T-helper 17 cell (primary cell): ENCODE results near the gene KCNN4. TPM values are rescaled to one million over a fixed set of nuclear protein-coding genes. Genes with fewer than 3 reads are reported as not detected.
"Not testable (repeated sequence)": the region's sequence is repeated elsewhere in the genome, so short reads cannot be mapped to it uniquely, and the experiment has no call there.

ENCODE experiments used
- ATAC-seq: fragments of 150-1000 bp; cut with Tn5 transposase; 2 replicates; pipeline ENCODE4 v1.10.0; 2021; ENCODE audit warnings: mild to moderate bottlenecking, moderate library complexity
- DNase-seq, 3 donors: peaks; one replicate each; pipeline versions ENCODE4 v3.0.0 to v3.0.0-alpha.2; 2020 to 2021
- H3K9me3 ChIP-seq: one replicate; pipeline ENCODE4 v1.7.0; 2013; ENCODE audit warnings: low read length, mild to moderate bottlenecking; ENCODE audit not compliant: control insufficient read depth, poor library complexity, severe bottlenecking
- H3K27ac Mint-ChIP-seq: one replicate; pipeline ENCODE4 v1.8.0; 2022; ENCODE audit warnings: mild to moderate bottlenecking, moderate library complexity, mixed read lengths
- H3K27me3 Mint-ChIP-seq: one replicate; pipeline ENCODE4 v1.8.0; 2022; ENCODE audit warnings: mixed read lengths
- H3K36me3 Mint-ChIP-seq: one replicate; pipeline ENCODE4 v1.8.0; 2022; ENCODE audit warnings: low read depth, mixed read lengths
- H3K4me1 Mint-ChIP-seq: one replicate; pipeline ENCODE4 v1.8.0; 2022; ENCODE audit warnings: mild to moderate bottlenecking, mixed read lengths
- H3K4me3 Mint-ChIP-seq: one replicate; pipeline ENCODE4 v1.8.0; 2022; ENCODE audit warnings: mild to moderate bottlenecking, moderate library complexity, mixed read lengths
- total RNA-seq, 4 donors: library from RNA in 2 of 4; stranded (reverse) in 2 of 4; gene quantifications; one replicate each; pipeline ENCODE4 v1.2.3 and lab custom pipeline; 2022 to 2026

The KCNN4 gene
- total RNA-seq, 2 donors from 2014 or later: 46.4 to 63.1 TPM

DNA sequence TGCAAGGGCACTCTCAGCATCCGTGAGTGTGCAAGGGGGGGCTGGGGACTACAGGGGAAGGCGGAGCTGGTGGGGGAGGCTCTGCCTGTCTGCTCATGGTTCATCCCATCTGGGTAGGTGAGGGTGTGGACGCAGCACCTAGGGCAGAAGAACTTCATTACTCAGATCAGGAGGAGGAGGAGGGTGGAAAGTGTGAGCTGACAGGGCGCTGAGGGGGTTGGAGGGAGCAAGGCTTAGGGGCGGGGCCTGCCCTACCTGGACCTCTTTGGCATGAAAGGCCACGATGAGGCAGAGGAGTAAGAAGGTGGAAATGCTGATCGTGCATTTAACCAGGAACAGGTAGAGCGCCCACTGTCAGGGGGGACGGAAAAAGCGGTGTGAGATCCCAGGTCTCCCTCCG lies 4.5 kb downstream of the KCNN4 start:
- H3K9me3 ChIP-seq: no peaks in the 10 kb centered on the region
- Mint-ChIP-seq H3K4me3 (peak overlapping the region; percentile 80), H3K27me3 (no peaks in the 10 kb centered on the region), H3K4me1 (peaks cover 47% of the 10 kb centered on the region), H3K36me3 (no peaks in the 10 kb centered on the region), H3K27ac (peak overlapping the region; percentile 95)
- DNase-seq (no peak), ATAC-seq (no peak)

DNA sequence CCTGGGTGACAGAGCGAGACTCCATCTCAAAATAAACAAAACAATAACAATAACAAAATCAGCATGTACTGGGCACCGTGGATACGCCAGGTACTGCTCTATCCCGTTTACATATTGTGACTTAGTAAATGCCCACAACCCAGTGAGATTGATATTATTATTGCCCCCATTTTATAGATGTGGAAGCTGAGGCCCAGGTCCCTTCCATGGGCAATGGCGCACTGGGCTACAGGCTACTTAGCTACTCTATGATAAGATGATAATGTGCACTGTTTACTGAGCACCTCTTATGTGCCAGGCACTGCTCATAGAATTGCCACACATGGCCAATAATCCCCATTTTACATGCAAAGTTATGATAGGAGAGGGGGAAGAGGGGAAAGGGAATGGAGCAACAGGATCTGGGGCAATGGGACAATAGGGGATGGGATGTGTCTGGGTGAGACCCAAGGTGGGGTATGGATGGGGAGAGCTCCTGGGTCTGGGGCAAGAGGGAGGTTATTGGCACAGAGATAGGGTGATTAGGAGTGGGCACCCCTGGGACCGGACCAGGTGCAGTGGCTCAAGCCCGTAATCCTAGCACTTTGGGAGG lies 5.4 kb downstream of the KCNN4 start:
- Mint-ChIP-seq H3K27me3 (no peaks in the 10 kb centered on the region), H3K27ac (peak overlapping the region; percentile 95), H3K36me3 (no peaks in the 10 kb centered on the region), H3K4me1 (peaks cover 40% of the 10 kb centered on the region), H3K4me3 (peak overlapping the region; percentile 78)
- DNase-seq: no peak
- H3K9me3 ChIP-seq: no peaks in the 10 kb centered on the region
- no peak for ATAC-seq

DNA sequence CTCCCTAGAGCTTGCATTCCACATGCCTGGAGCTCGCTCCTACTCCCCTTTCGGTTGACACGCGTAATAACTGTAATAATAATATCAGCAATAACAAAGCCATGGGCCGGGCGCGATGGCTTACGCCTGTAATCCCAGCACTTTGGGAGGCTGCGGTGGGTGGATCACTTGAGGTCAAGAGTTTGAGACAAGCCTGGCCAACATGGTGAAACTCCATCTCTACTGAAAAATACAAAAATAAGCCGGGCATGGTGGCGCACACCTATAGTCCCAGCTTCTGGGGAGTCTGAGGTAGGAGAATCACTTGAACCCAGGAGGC lies 5.9 kb downstream of the KCNN4 start:
- not testable (repeated sequence) for H3K27ac Mint-ChIP-seq, ATAC-seq, DNase-seq, H3K27me3 Mint-ChIP-seq, H3K36me3 Mint-ChIP-seq, H3K9me3 ChIP-seq, H3K4me3 Mint-ChIP-seq
- peaks cover 45% of the 10 kb centered on the region for H3K4me1 Mint-ChIP-seq

DNA sequence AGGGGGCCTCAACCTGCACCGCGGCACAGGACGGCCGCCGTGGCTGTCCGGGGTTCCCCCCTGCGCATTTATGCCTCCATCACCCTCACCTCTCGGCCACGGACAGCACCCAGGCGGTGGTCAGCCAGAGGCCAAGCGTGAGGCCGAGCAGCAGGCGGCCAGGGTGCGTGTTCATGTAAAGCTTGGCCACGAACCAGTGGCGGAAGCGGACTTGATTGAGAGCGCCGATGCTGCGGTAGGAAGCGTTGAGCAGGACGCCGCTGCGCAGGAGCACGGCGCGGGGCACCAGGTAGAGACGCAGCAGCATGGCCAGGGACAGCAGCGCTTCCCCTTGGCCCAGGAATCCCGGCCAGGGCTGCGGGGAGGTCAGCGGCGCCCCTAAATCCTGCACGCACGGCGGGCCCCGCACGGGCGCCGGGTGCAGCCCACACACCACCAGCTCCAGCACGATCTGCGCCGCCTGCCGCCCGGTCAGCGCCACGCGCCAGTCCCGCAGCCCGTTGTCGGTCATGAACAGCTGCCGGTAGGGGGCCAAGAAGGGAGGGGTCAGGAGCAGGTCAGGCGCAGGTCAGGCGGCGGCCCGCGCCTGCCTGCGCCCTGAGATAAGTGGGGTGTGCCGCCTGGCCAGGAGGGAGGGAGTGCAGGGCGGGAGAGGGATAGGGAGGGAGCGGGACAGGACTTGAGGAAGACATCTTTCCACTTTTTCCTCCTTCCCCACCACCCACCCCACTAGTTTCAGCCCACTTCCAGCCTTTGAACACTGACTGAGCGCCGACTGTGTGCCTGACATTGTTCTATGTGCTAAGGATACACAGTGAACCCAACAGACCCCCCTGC lies 6.5 kb downstream of the KCNN4 start:
- peaks cover 40% of the 10 kb centered on the region for H3K4me1 Mint-ChIP-seq
- H3K27ac Mint-ChIP-seq: no peak overlapping the region
- no peaks in the 10 kb centered on the region for H3K27me3 Mint-ChIP-seq
- ATAC-seq: no peak
- no peak overlapping the region for H3K4me3 Mint-ChIP-seq
- no peak for DNase-seq
- no peaks in the 10 kb centered on the region for H3K9me3 ChIP-seq
- H3K36me3 Mint-ChIP-seq: no peaks in the 10 kb centered on the region

DNA sequence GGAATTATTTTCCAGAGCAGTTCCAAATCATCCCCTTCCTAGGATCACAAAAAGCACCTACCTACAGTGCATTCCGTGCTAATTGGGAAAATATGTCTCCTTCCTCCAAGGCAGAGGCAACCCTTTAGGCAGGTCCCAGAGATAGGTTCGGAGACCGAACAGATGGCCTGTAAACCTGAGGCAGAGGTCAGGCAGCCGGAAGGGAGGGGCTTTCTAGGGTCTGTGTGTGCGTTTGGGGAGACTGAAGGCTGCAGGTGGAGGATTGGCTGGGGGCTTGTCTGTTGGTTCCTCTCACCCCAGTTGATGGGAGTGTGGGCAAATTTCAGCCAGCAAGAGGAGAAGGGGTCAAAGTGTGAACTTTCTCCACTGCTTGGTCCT lies 7.1 kb downstream of the KCNN4 start:
- Mint-ChIP-seq H3K27ac (no peak overlapping the region), H3K27me3 (no peaks in the 10 kb centered on the region), H3K4me3 (no peak overlapping the region), H3K4me1 (peaks cover 37% of the 10 kb centered on the region), H3K36me3 (peaks cover 2% of the 10 kb centered on the region)
- DNase-seq (no peak), ATAC-seq (no peak)
- H3K9me3 ChIP-seq: no peaks in the 10 kb centered on the region

DNA sequence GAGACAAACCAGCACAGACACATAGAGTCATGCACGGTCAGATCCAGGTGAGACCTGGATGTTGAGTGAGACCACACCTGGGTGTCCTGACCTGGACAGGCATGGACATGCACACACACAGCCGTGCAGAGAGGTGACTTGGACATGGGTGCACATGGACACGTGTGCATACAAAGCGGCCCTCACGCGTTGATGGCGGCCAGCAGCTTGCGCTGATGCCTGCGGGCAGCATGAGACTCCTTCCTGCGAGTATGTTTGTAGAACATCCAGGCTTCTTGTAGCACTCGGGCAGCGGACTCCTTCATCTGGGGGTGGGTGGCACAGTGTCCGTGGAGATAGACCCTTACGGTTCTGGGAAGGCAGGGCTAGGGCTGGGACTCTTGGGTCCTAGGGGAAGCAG lies 11.5 kb downstream of the KCNN4 start:
- Mint-ChIP-seq H3K27ac (no peak overlapping the region), H3K36me3 (peaks cover 2% of the 10 kb centered on the region)
- no peak for ATAC-seq

DNA sequence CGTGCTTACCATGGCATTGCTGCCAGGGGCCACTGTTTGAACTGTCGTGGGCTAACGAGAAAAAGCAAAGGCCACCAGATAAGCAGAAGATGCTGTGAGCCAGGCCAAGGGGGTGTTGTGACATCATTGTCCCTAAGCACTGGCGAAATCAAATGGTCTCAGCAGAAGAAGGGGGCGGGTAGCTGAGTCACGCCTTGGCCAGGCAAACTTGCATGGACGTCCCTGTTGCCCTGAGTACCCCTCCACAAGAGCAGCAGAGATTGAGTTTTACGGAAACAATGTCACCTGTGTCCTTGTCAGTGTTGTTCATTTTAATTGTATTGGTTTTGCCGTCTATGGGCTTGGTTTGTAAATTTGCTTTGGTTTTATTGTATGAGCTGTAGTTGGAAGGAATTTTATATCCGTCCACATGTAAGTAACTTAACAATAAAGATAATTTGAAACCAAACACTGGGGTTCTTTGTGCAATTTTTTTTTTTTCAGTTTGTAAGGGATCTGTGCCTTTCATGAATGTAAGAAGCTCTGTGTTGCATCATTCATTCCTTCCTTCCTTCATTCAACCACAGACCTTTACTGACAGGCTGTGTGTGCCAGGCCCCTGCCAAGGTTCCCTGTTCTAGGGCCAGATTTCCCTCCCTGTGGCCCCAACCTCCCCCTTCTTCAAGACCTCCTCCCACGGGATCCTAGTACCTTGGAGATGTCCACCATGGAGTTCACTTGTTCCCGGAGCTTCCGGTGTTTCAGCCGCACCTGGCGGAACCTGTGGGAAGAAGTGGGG lies 12.3 kb downstream of the KCNN4 start:
- no peaks in the 10 kb centered on the region for H3K9me3 ChIP-seq
- ATAC-seq: no peak
- peak overlapping the region; percentile 95 for H3K27ac Mint-ChIP-seq
- DNase-seq: no peak
- H3K27me3 Mint-ChIP-seq: no peaks in the 10 kb centered on the region
- peaks cover 2% of the 10 kb centered on the region for H3K36me3 Mint-ChIP-seq
- H3K4me1 Mint-ChIP-seq: peaks cover 35% of the 10 kb centered on the region
- H3K4me3 Mint-ChIP-seq: no peak overlapping the region

More for the DNA sequence above, 11.5 kb downstream of the KCNN4 start:
- peaks cover 33% of the 10 kb centered on the region for H3K4me1 Mint-ChIP-seq
- no peaks in the 10 kb centered on the region for H3K9me3 ChIP-seq
- H3K27me3 Mint-ChIP-seq: no peaks in the 10 kb centered on the region
- no peak overlapping the region for H3K4me3 Mint-ChIP-seq
- DNase-seq: no peak

DNA sequence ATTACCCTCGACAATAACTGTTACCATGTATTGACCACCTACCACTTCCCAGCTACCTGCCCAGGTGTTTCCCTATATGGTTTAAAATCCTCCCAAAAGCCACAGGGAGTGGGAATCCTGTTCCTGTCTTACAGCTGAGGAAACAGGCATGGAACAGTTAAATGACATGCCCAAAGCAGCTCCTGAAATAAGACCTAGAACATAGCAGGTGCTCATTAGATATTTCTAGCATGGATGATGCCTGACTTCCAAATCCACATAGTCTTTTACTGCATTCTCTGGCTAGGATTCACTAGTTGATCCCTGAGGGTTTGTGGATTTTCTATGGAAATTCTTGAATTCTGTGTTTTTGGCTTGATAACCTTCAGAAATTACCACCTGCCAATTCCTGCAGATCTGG lies 13.0 kb downstream of the KCNN4 start:
- H3K4me1 Mint-ChIP-seq: peaks cover 40% of the 10 kb centered on the region
- H3K27ac Mint-ChIP-seq: peak overlapping the region; percentile 95

DNA sequence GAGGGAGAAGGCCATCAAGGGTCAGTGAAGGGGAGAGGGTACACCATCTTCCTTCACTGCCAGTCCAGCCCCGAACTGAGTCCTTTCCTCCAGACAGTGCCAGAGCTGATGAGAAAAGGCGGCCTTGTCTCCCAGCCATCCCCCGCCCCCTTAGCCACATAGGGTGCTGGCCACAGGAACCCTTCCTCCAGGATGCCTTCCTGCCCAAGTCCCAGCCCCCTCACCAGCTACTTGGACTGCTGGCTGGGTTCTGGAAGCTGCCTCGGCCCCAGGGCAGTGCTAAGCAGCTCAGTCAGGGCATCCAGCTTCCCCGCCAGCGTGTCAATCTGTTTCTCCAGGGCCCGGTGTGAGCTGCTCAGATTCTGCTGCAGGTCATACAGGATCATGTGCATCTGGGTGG lies 13.5 kb downstream of the KCNN4 start:
- Mint-ChIP-seq H3K27me3 (no peaks in the 10 kb centered on the region), H3K4me1 (peaks cover 44% of the 10 kb centered on the region), H3K36me3 (peaks cover 2% of the 10 kb centered on the region), H3K27ac (peak overlapping the region; percentile 95), H3K4me3 (peak overlapping the region; percentile 49)
- ATAC-seq (no peak), DNase-seq (no peak)
- no peaks in the 10 kb centered on the region for H3K9me3 ChIP-seq

More for the DNA sequence above, 13.0 kb downstream of the KCNN4 start:
- Mint-ChIP-seq H3K36me3 (peaks cover 2% of the 10 kb centered on the region), H3K4me3 (peak overlapping the region; percentile 49), H3K27me3 (no peaks in the 10 kb centered on the region)
- no peaks in the 10 kb centered on the region for H3K9me3 ChIP-seq
- no peak for ATAC-seq
- DNase-seq: no peak

DNA sequence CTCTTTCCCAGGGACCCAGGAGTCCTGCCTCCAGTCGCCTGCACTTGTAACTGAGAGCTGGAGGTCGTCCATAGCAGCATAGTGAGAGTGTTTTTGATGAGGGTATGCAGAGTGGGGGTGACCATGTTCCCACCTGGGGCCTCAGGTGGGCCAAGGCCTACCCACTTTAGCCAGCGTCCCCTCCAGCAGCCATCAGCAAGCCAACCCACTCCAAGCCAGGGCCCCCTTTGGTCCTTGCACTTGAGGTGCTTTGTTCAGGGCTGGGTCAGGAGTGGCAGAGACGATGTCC lies 14.1 kb downstream of the KCNN4 start:
- Mint-ChIP-seq H3K4me1 (peaks cover 46% of the 10 kb centered on the region), H3K27ac (peak overlapping the region; percentile 95), H3K36me3 (peaks cover 2% of the 10 kb centered on the region), H3K27me3 (no peaks in the 10 kb centered on the region), H3K4me3 (no peak overlapping the region)
- ATAC-seq (no peak), DNase-seq (no peak)
- no peaks in the 10 kb centered on the region for H3K9me3 ChIP-seq

DNA sequence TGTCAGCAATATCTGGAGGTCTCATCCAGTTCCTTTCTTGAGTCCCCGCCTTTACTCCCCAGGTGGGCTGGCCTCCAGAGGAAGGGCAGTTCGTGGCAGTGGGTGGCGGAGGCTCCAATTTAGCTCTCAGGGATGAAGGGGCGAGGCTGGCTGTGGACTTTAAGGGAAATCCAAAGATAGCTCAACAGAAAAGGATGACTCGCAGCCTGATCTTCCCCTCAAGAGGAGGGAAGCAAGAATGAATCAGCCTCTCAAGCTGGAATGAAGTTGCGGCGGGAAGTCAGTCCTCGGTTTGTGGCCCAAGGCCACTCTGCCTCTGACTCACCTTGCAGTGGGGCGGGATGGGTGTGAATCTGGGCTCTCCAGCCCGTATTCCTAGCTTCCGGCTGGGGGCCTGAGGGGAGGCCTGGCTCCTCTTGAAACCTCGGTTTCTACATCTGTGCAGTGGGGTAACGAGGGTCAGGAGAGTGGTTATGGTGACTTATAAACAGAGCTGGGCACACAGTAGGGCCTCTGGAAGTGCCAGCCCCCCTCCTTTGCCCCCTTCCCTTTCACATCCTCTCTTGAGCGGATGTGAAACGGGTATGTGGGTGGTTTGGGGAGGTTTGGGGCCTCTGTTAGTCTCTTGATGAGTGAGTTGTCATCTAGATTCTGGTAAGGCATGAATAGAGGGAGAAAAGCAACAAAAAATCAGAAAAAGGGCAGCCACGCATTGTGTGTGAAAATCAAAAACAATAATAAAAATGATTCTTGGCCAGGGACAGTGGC lies 15.5 kb downstream of the KCNN4 start:
- Mint-ChIP-seq H3K36me3 (peaks cover 2% of the 10 kb centered on the region), H3K4me1 (peaks cover 45% of the 10 kb centered on the region), H3K27ac (peak overlapping the region; percentile 95), H3K4me3 (peak overlapping the region; percentile 86), H3K27me3 (no peaks in the 10 kb centered on the region)
- H3K9me3 ChIP-seq: no peaks in the 10 kb centered on the region
- ATAC-seq (peak; percentile 83), DNase-seq (peak; percentile 24 to 62 (median 41))

DNA sequence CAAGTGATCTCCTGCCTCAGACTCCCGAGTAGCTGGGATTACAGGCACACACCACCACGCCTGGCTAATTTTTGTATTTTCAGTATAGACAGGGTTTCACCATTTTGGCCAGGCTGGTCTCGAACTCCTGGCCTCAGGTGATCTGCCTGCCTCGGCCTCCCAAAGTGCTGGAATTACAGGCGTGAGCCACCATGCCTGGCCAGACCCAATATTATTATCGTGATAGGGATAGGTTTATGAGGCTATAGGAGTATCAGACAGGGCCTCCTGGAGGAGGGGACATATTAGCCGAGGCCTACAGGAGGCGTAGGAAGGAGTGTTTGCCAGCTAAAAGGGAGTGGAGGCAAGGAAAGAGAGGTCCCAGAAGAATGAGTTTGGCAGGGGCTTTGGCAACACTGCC lies 16.1 kb downstream of the KCNN4 start:
- H3K36me3 Mint-ChIP-seq, ATAC-seq, H3K9me3 ChIP-seq, DNase-seq, H3K27me3 Mint-ChIP-seq: not testable (repeated sequence)
- Mint-ChIP-seq H3K4me3 (peak overlapping the region; percentile 86), H3K27ac (peak overlapping the region; percentile 95), H3K4me1 (peaks cover 42% of the 10 kb centered on the region)

DNA sequence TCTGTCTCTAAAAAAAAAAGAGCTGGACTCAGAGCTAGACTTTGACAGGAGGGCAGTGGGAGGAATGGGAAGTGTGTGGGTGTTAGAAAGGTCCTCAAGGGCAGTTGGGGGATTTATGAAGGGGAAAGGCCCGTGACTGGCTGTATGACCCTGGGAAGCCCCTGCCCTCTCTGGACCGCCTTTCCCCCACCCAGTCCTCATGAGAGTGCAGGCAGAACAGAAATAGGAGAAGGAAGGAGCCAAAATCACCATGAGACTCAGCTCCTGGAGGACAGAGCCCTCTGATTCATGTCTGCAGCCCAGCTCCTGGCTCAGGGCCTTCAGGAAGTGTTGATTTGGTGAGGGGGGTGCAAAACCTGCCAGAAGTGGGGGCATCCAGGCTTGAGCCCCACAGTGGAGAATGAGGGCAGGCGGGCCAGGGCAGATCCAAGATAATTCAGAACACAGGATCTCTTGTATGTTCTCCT lies 17.3 kb downstream of the KCNN4 start:
- ATAC-seq (no peak), DNase-seq (no peak)
- H3K9me3 ChIP-seq: no peaks in the 10 kb centered on the region
- peaks cover 44% of the 10 kb centered on the region for H3K4me1 Mint-ChIP-seq
- H3K36me3 Mint-ChIP-seq: no peaks in the 10 kb centered on the region
- H3K4me3 Mint-ChIP-seq: peak overlapping the region; percentile 31
- H3K27me3 Mint-ChIP-seq: no peaks in the 10 kb centered on the region
- H3K27ac Mint-ChIP-seq: peak overlapping the region; percentile 81
